Heart right ventricle (tissue), 16 donors: Measurements from ENCODE around the gene ENKD1. TPM values are rescaled to one million over a fixed set of nuclear protein-coding genes. Genes with fewer than 3 reads are reported as not detected.
A peak's percentile ranks its signal among the peaks of the same experiment; 100 is the strongest.

Experiments used
- ATAC-seq, 8 donors: fragments of 200-7000 bp; cut with Tn5 transposase; one replicate each; pipeline ENCODE4 v1.9.1; 2020; ENCODE audit warnings: mild to moderate bottlenecking in 8 of 8, moderate library complexity in 8 of 8, moderate number of reproducible peaks in 1 of 8
- DNase-seq, 2 donors: peaks; one replicate each; pipeline ENCODE4 v3.0.0-alpha.2; 2020
- H3K27ac ChIP-seq, 10 donors: fragments of 200-600 bp; sonication (generic) in 2 of 10; one replicate each; pipeline versions ENCODE4 v1.5.0 to v1.8.0; 2020 to 2022; ENCODE audit warnings: mild to moderate bottlenecking in 3 of 10
- H3K27me3 ChIP-seq, 7 donors: fragments of 200-600 bp; one replicate each; pipeline ENCODE4 v1.8.0; 2021 to 2022; ENCODE audit warnings: mild to moderate bottlenecking in 2 of 7
- H3K36me3 ChIP-seq, 9 donors: fragments of 200-600 bp; sonication (generic) in 1 of 9; one replicate each; pipeline versions ENCODE4 v1.5.0 to v1.8.0; 2020 to 2022; ENCODE audit warnings: mild to moderate bottlenecking in 2 of 9
- H3K4me1 ChIP-seq, 9 donors: fragments of 200-600 bp; sonication (generic) in 1 of 9; one replicate each; pipeline versions ENCODE4 v1.5.0 to v1.8.0; 2020 to 2022; ENCODE audit warnings: mild to moderate bottlenecking in 4 of 9
- H3K4me3 ChIP-seq, 10 donors: fragments of 200-600 bp; sonication (generic) in 2 of 10; one replicate each; pipeline versions ENCODE4 v1.5.0 to v1.8.0; 2020 to 2022; ENCODE audit warnings: mild to moderate bottlenecking in 7 of 10, moderate library complexity in 2 of 10
- H3K9me3 ChIP-seq, 11 donors: fragments of 200-600 bp in 10 of 11; sonication (generic) in 2 of 11; one replicate each; pipeline versions ENCODE4 v1.5.0 to v1.8.0; 2013 to 2022; ENCODE audit warnings: mild to moderate bottlenecking in 2 of 11, control low read depth in 1 of 11, moderate library complexity in 1 of 11
- CTCF ChIP-seq, 9 donors: fragments of 200-600 bp; sonication (generic) in 2 of 9; IDR thresholded peaks; one replicate each; pipeline versions ENCODE4 v1.5.0 to v1.8.0; 2021 to 2022; ENCODE audit warnings: antibody characterized with exemption in 9 of 9, mild to moderate bottlenecking in 5 of 9, moderate library complexity in 1 of 9
- WGBS, 2 donors: extraction: QIAGEN DNeasy Blood & Tissue Kit; methylation state at CpG; one replicate each; pipeline ENCODE4 v1.1.7; 2013; ENCODE audit warnings: inconsistent platforms in 1 of 2; 5-methylcytosine and 5-hydroxymethylcytosine counted together
- intact Hi-C, 10 donors: fragments of 100-400 bp; cut with DNase I; formaldehyde crosslinking; loops; one replicate each; pipeline versions ENCODE4 v1.11.1 to v1.14.2; 2022
- polyA plus RNA-seq, 2 donors: library from polyadenylated mRNA; stranded (reverse); fragments of 200-250 nt; gene quantifications; one replicate each; pipeline ENCODE4 v1.2.3, GENCODE V29; 2013
- total RNA-seq, 10 donors: library from RNA; stranded (reverse); fragmentation: NEBNext Ultra II Directional in 3 of 10; extraction: Animal tissue kit (Norgen Biotek cat#: 25700) in 3 of 10; gene quantifications; one replicate each; pipeline versions ENCODE4 v1.2.1 to v1.2.4, GENCODE V29; 2021 to 2023
- donor health status: Arrhythmogenic right ventricular cardiomyopathy.
- donor health status: ischemic (EF 13 %, LVEDD 7.1; RV severe dilation, severe dysfunction).
- donor health status: healthy with polysubstance abuse.
- donor health status: DM: no; HTN: yes; CAD: no.
- donor health status: DM: no; HTN: no; CAD: no.
- donor health status: ischemic (EF 25% LVEDD 6.9; RV normal size, moderate dysfunction).
- donor health status: ischemic (EF 25% LVEDD 5.7; RV mildly dilated, moderate dysfunction).
- donor health status: healthy.
- donor health status: DM: yes; HTN: yes; CAD: no.
- donor health status: Ischemic cardiomyopathy.
- donor health status: ischemic (EF 35%, LVEDD 5.7; RV mildly dilated, moderate dysfunction).
- donor health status: nonischemic (EF 11% LVEDD 7.7; RV severe dilation, severe dysfunction).
- donor health status: DM: yes; HTN: yes; CAD: no.
- donor health status: PGD.
- donor health status: ischemic (EF 29% LVEDD 5.4; RV normal size, mild dysfunction).
- donor health status: nonischemic (EF 23%, LVEDD 6.1; RV moderate dilation, normal function).

The ENKD1 gene
- total and polyA plus RNA-seq, 12 donors, result 3.6 to 30.9 (median 8.5) TPM

- ATAC-seq, result no peak
- peaks cover 0 to 44% (median 0%) of the 10 kb centered on the region in 9 donors for H3K36me3 ChIP-seq
- whole genome bisulfite sequencing, 2 donors, result 13 to 17% methylated on average over 38 to 39 of the region's 39 CpGs
- TF ChIP-seq CTCF (IDR thresholded peaks at IDR 0.05), result no peak
- H3K4me1 ChIP-seq, result peaks cover 17 to 34% (median 28%) of the 10 kb centered on the region in 9 donors
- H3K4me3 ChIP-seq, result peak overlapping the region; percentile 6 to 95 (median 82)
- intact Hi-C loops, result loop anchor here in 2 of 10 donors (2.0 to 10.0 kb wide), 4 partner anchors 98 to 166 kb away; partner anchors contain the start of gene CTCF (in 2 of the 2)
- peak overlapping the region; percentile 60 to 97 (median 82) for H3K27ac ChIP-seq
- peak in 1 of 2 donors; percentile 22 for DNase-seq
- H3K27me3 ChIP-seq, result peaks cover 0 to under 1% (median 0%) of the 10 kb centered on the region in 7 donors
- H3K9me3 ChIP-seq, result no peaks in the 10 kb centered on the region
Measured at GRCh38 chr16:67661101-67661761, 5.3 kb downstream of the ENKD1 start.

DNA sequence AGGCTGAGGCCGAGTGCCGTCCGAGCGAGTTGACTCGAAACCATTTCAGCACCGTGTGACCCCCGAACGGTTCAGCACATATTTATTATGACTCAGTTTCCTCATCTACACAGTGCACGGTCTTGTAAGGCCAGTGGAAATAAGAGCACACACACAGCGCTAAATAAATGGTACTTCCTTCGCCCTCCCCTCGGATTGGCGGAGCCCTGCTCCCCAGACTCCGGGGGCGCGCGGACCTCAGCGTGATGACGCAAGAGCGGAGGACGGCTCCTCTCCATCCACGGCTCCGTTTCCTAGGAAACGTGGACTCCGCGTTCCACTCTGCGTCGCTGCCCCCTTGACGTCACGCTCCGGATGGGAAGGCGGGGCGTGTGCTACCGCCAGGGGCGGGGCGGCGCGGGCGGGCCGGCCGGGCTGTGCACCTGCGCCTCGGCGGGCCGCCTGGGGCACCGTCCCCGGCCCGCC, 6.0 kb downstream of the ENKD1 start, which contains the start of gene PARD6A:
Gene PARD6A (plus strand): TSS at position 397 of the 465 bp plus-strand sequence. CDS start 79 bp downstream, outside the sequence.
- ATAC-seq (peak; percentile 81 to 97 (median 92)), DNase-seq (peak; percentile 95 to 96)
- peak within 1 kb of the TSS; percentile 77 to 97 (median 90) for H3K27ac ChIP-seq
- no peak for TF ChIP-seq CTCF (IDR thresholded peaks at IDR 0.05)
- WGBS, 2 donors, result 0 to 1% methylated on average over 48 of the region's 48 CpGs
- H3K4me1 ChIP-seq, result peaks cover 14 to 28% (median 21%) of the 10 kb centered on the region in 9 donors
- intact Hi-C loops, result loop anchor here in 3 of 10 donors (1.0 to 10.0 kb wide), 5 partner anchors 98 to 166 kb away; partner anchors contain the start of gene CTCF (in 3 of the 3)
- peaks cover 0 to 6% (median 0%) of the 10 kb centered on the region in 7 donors for H3K27me3 ChIP-seq
- peaks cover 0 to 44% (median 0%) of the 10 kb centered on the region in 9 donors for H3K36me3 ChIP-seq
- no peaks in the 10 kb centered on the region for H3K9me3 ChIP-seq
- peak within 1 kb of the TSS; percentile 60 to 95 (median 82) for H3K4me3 ChIP-seq

GRCh38 chr16:67659675-67660563, 6.6 kb downstream of the ENKD1 start, which contains the start of gene ACD:
ACD (minus strand) TSS chr16:67660260; CDS start chr16:67660220, 40 bp downstream.
- Histone ChIP-seq H3K27ac (peak within 1 kb of the TSS; percentile 77 to 97 (median 90)), H3K36me3 (peaks cover 0 to 43% (median 0%) of the 10 kb centered on the region in 9 donors), H3K9me3 (no peaks in the 10 kb centered on the region), H3K4me3 (peak within 1 kb of the TSS; percentile 60 to 95 (median 82)), H3K4me1 (peaks cover 11 to 23% (median 19%) of the 10 kb centered on the region in 9 donors), H3K27me3 (peaks cover 0 to 12% (median 6%) of the 10 kb centered on the region in 7 donors)
- DNase-seq, result peak; percentile 88 to 92
- ATAC-seq, result peak; percentile 90 to 97 (median 94)
- 1% methylated on average over 79 to 83 of the region's 83 CpGs for WGBS, 2 donors
- intact Hi-C loops, result loop anchor here in 4 of 10 donors (1.0 to 10.0 kb wide), 6 partner anchors 95 to 165 kb away; partner anchors contain the start of gene CTCF (in 4 of the 4)
- TF ChIP-seq CTCF (IDR thresholded peaks at IDR 0.05), result no peak
